Stomach (tissue), 9 donors: ENCODE data around the gene DNAJC15. TPM values are rescaled to one million over a fixed set of nuclear protein-coding genes. Genes with fewer than 3 reads are reported as not detected.

ENCODE experiments used
- DNase-seq, 2 donors: peaks; one replicate each; pipeline versions ENCODE4 v3.0.0 to v3.0.0-alpha.2; 2013 to 2019
- H3K27ac ChIP-seq, 5 donors: fragments of 200-600 bp in 4 of 5; sonication (generic) in 4 of 5; one replicate each; pipeline ENCODE4 v1.5.1; 2013 to 2019; ENCODE audit warnings: mild to moderate bottlenecking in 1 of 5, moderate library complexity in 1 of 5
- H3K27me3 ChIP-seq, 3 donors: fragments of 200-600 bp; sonication (generic); one replicate each; pipeline ENCODE4 v1.5.1; 2017 to 2019; ENCODE audit warnings: mixed run types in 1 of 3
- H3K36me3 ChIP-seq, 4 donors: fragments of 200-600 bp; sonication (generic); 1 replicate in 3 of 4; 2 replicates in 1 of 4; pipeline ENCODE4 v1.5.1; 2016 to 2019
- H3K4me1 ChIP-seq, 4 donors: fragments of 200-600 bp; sonication (generic); one replicate each; pipeline ENCODE4 v1.5.1; 2016 to 2019
- H3K4me3 ChIP-seq, 4 donors: fragments of 200-600 bp; sonication (generic) in 3 of 4; one replicate each; pipeline ENCODE4 v1.5.1; 2016 to 2019; ENCODE audit warnings: mild to moderate bottlenecking in 1 of 4
- H3K9me3 ChIP-seq, 4 donors: fragments of 200-600 bp; sonication (generic); one replicate each; pipeline ENCODE4 v1.5.1; 2016 to 2019
- CTCF ChIP-seq, 7 experiments: fragments of 450-650 bp in 4 of 7; fragments of 200-600 bp in 3 of 7; sonication (generic) in 3 of 7; IDR thresholded peaks; one replicate each; pipeline ENCODE4 v1.5.1; 2016 to 2019; ENCODE audit warnings: antibody characterized with exemption in 7 of 7, control low read depth in 2 of 7, mild to moderate bottlenecking in 1 of 7
- EP300 ChIP-seq: sonication (generic); formaldehyde crosslinking; IDR thresholded peaks from one replicate; pipeline ENCODE4 v1.6.1; 2017; ENCODE audit warnings: antibody characterized with exemption
- POLR2A ChIP-seq, 4 donors: fragments of 450-650 bp; IDR thresholded peaks; one replicate each; pipeline ENCODE4 v1.6.1; 2016; ENCODE audit warnings: antibody characterized with exemption in 4 of 4, control low read depth in 2 of 4, mild to moderate bottlenecking in 1 of 4, moderate library complexity in 1 of 4
- POLR2AphosphoS5 ChIP-seq, 3 donors: sonication (generic); formaldehyde crosslinking; IDR thresholded peaks; one replicate each; pipeline ENCODE4 v1.6.1; 2016; ENCODE audit warnings: antibody characterized with exemption in 3 of 3
- WGBS, 5 donors: extraction: QIAGEN DNeasy Blood & Tissue Kit in 3 of 5; methylation state at CpG; one replicate each; pipeline versions ENCODE4 v1.1.5 to v1.1.7; 2013 to 2018; 5-methylcytosine and 5-hydroxymethylcytosine counted together
- intact Hi-C: fragments of 100-400 bp; cut with DNase I; formaldehyde crosslinking; loops from one replicate; pipeline ENCODE4 v1.15.1; 2023; ENCODE audit warnings: low total_unique reads
- polyA plus RNA-seq, 3 donors: library from polyadenylated mRNA; stranded (reverse); fragments of 200-250 nt; gene quantifications; one replicate each; pipeline ENCODE4 v1.2.3, GENCODE V29; 2013
- total RNA-seq, 5 donors: library from RNA; depleted of rRNA; stranded (reverse); fragments of >200 nt; gene quantifications; one replicate each; pipeline versions ENCODE4 v1.1.0 to v1.2.3, GENCODE V29; 2014 to 2016
- donor health status: healthy with polysubstance abuse.
- donor health status: Bipolar disorder and iron deficiency.
- donor health status: healthy.

DNAJC15 gene
- total and polyA plus RNA-seq, 8 donors = 4.5 to 19.3 (median 10.7) TPM

GRCh38 chr13:43118521-43118920, 95.1 kb downstream of the DNAJC15 start:
- DNase-seq = no peak
- Histone ChIP-seq H3K27ac (no peak overlapping the region), H3K4me1 (peaks cover 0 to 12% (median 2%) of the 10 kb centered on the region in 4 donors), H3K36me3 (no peaks in the 10 kb centered on the region), H3K9me3 (no peaks in the 10 kb centered on the region), H3K4me3 (no peak overlapping the region), H3K27me3 (peaks cover 0 to 10% (median 0%) of the 10 kb centered on the region in 3 donors)
- intact Hi-C loops = no loop called here
- 67 to 81% (median 80%) methylated on average over 6 of the region's 6 CpGs for WGBS, 5 donors
- no peak for TF ChIP-seq POLR2A (IDR thresholded peaks at IDR 0.05)
- TF ChIP-seq CTCF (IDR thresholded peaks at IDR 0.05) = no peak
- TF ChIP-seq POLR2AphosphoS5 (IDR thresholded peaks at IDR 0.05) = no peak
- TF ChIP-seq EP300 = no peak

- Histone ChIP-seq H3K9me3 (no peaks in the 10 kb centered on the region), H3K27me3 (peaks cover 0 to 10% (median 0%) of the 10 kb centered on the region in 3 donors), H3K36me3 (no peaks in the 10 kb centered on the region), H3K4me3 (no peak overlapping the region), H3K4me1 (peaks cover 0 to 5% (median 0%) of the 10 kb centered on the region in 4 donors), H3K27ac (no peak overlapping the region)
- intact Hi-C loops = no loop called here
- TF ChIP-seq CTCF (IDR thresholded peaks at IDR 0.05) = no peak
- TF ChIP-seq POLR2A (IDR thresholded peaks at IDR 0.05) = no peak
- TF ChIP-seq POLR2AphosphoS5 (IDR thresholded peaks at IDR 0.05) = no peak
- no peak for TF ChIP-seq EP300
- no peak for DNase-seq
- WGBS, 5 donors = 83 to 90% (median 86%) methylated on average over 5 to 6 of the region's 6 CpGs
Measured at GRCh38 chr13:43119206-43119605, 95.8 kb downstream of the DNAJC15 start.

- Histone ChIP-seq H3K27ac (no peak overlapping the region), H3K4me1 (peaks cover 0 to 4% (median under 1%) of the 10 kb centered on the region in 4 donors), H3K27me3 (peaks cover 0 to 10% (median 0%) of the 10 kb centered on the region in 3 donors), H3K9me3 (no peaks in the 10 kb centered on the region), H3K36me3 (no peaks in the 10 kb centered on the region), H3K4me3 (no peak overlapping the region)
- intact Hi-C loops = no loop called here
- 56 to 77% (median 61%) methylated on average over 6 of the region's 6 CpGs for WGBS, 5 donors
- TF ChIP-seq CTCF (IDR thresholded peaks at IDR 0.05) = no peak
- TF ChIP-seq POLR2AphosphoS5 (IDR thresholded peaks at IDR 0.05) = no peak
- TF ChIP-seq EP300 = no peak
- no peak for TF ChIP-seq POLR2A (IDR thresholded peaks at IDR 0.05)
- no peak for DNase-seq
Measured at GRCh38 chr13:43122791-43123190, 99.4 kb downstream of the DNAJC15 start.

- H3K36me3 ChIP-seq = no peaks in the 10 kb centered on the region
- H3K27me3 ChIP-seq = peaks cover 0 to 14% (median 0%) of the 10 kb centered on the region in 3 donors
- H3K4me1 ChIP-seq = peaks cover 0 to 7% (median 3%) of the 10 kb centered on the region in 4 donors
- H3K27ac ChIP-seq = no peak overlapping the region
- TF ChIP-seq POLR2A (IDR thresholded peaks at IDR 0.05) (no peak), EP300 (no peak), POLR2AphosphoS5 (IDR thresholded peaks at IDR 0.05) (no peak)
- H3K4me3 ChIP-seq = no peak overlapping the region
- intact Hi-C loops = no loop called here
- no peak for DNase-seq
- no peaks in the 10 kb centered on the region for H3K9me3 ChIP-seq
- 92 to 96% (median 94%) methylated on average over 6 of the region's 6 CpGs for WGBS, 5 donors
Measured at GRCh38 chr13:43123856-43124255, 100.5 kb downstream of the DNAJC15 start.

GRCh38 chr13:43124490-43124889, 101.1 kb downstream of the DNAJC15 start:
- Histone ChIP-seq H3K9me3 (no peaks in the 10 kb centered on the region), H3K27ac (no peak overlapping the region), H3K27me3 (peaks cover 0 to 9% (median 0%) of the 10 kb centered on the region in 3 donors), H3K36me3 (no peaks in the 10 kb centered on the region), H3K4me3 (no peak overlapping the region), H3K4me1 (peaks cover 0 to 8% (median 3%) of the 10 kb centered on the region in 4 donors)
- no peak for DNase-seq
- WGBS, 5 donors = 82 to 97% (median 93%) methylated on average over 8 of the region's 8 CpGs
- TF ChIP-seq EP300 (no peak), POLR2A (IDR thresholded peaks at IDR 0.05) (no peak), CTCF (IDR thresholded peaks at IDR 0.05) (no peak), POLR2AphosphoS5 (IDR thresholded peaks at IDR 0.05) (no peak)
- intact Hi-C loops = no loop called here
